Epithelial cell of esophagus (primary cell): ENCODE data around the gene PADI1.
A peak's percentile ranks its signal among the peaks of the same experiment; 100 is the strongest.

Experiments
- DNase-seq: peaks from one replicate; pipeline ENCODE4 v3.0.0; 2010; ENCODE audit warnings: low read depth
- H3K4me3 ChIP-seq: 2 replicates; pipeline ENCODE4 v1.5.1; 2011; ENCODE audit warnings: mild to moderate bottlenecking, low read length, control low read depth
- TF ChIP-seq, protein P1 (sequence below): IDR thresholded peaks from 2 replicates; pipeline ENCODE4 v1.5.1; 2011; ENCODE audit warnings: low read depth, mild to moderate bottlenecking, low read length, control low read depth, inconsistent platforms; ENCODE audit not compliant: insufficient read depth; ENCODE audit errors: missing control alignments

Gene PADI1

DNA sequence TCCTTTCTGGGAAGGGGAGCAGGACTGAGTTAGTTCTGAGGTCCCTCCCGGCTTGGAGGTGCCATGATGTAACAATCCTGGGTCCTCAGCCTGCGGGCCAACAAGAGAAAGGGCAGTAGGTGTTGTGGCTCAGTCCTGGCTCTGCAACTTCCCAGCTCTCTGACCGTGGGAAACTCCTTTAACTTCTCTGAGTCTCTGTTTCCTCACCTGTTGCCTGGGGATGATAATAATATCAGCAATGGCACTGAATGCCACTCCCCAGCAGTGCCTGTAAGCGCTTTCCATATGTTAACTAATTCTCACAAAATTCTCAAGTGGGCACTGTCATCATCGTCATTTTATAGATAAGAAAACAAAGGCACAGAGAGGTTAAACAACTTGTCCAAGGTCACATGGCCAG is 46.3 kb downstream of the PADI1 start:
- TF ChIP-seq, protein P1, sequence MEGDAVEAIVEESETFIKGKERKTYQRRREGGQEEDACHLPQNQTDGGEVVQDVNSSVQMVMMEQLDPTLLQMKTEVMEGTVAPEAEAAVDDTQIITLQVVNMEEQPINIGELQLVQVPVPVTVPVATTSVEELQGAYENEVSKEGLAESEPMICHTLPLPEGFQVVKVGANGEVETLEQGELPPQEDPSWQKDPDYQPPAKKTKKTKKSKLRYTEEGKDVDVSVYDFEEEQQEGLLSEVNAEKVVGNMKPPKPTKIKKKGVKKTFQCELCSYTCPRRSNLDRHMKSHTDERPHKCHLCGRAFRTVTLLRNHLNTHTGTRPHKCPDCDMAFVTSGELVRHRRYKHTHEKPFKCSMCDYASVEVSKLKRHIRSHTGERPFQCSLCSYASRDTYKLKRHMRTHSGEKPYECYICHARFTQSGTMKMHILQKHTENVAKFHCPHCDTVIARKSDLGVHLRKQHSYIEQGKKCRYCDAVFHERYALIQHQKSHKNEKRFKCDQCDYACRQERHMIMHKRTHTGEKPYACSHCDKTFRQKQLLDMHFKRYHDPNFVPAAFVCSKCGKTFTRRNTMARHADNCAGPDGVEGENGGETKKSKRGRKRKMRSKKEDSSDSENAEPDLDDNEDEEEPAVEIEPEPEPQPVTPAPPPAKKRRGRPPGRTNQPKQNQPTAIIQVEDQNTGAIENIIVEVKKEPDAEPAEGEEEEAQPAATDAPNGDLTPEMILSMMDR = no peak
- peak; percentile 19 for DNase-seq
- H3K4me3 ChIP-seq = no peak overlapping the region

DNA sequence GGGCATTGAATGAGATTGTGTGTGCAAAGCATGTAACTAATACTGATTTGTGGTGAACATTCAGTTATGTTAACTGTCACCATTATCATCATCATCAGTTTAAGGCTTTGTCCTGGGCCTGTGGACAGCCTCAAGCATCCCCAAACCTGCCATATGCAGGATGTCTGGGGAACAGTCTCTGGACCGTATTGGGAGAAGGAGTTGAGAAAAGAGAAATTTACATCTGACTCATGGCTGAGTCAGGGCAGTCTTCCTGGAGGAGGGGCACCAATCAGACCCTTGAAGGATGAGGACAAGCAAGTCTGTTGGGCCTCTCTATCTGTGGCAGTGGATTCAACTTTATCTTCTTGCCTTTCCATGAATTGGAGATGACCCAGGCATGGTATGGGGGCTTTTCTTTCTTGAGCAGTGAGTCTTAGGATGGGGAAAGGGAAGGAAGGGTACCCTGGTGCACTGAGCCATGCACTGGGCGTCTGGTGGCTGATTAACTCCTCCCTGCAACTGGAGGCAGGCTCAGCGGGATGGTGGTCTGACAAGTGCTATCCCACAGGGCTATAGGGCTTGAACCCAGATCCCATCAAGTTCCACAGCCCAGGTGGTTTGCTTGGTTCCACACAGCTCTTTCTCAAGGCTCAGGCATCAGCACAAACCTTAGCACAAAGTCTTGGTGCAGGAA is 46.9 kb downstream of the PADI1 start:
- H3K4me3 ChIP-seq = no peak overlapping the region
- DNase-seq = peak; percentile 79
- TF ChIP-seq, protein P1 = no peak

GRCh38 chr1:17255336-17255735 is 50.4 kb downstream of the PADI1 start:
- TF ChIP-seq, protein P1 = no peak
- no peak overlapping the region for H3K4me3 ChIP-seq
- DNase-seq = no peak

DNA sequence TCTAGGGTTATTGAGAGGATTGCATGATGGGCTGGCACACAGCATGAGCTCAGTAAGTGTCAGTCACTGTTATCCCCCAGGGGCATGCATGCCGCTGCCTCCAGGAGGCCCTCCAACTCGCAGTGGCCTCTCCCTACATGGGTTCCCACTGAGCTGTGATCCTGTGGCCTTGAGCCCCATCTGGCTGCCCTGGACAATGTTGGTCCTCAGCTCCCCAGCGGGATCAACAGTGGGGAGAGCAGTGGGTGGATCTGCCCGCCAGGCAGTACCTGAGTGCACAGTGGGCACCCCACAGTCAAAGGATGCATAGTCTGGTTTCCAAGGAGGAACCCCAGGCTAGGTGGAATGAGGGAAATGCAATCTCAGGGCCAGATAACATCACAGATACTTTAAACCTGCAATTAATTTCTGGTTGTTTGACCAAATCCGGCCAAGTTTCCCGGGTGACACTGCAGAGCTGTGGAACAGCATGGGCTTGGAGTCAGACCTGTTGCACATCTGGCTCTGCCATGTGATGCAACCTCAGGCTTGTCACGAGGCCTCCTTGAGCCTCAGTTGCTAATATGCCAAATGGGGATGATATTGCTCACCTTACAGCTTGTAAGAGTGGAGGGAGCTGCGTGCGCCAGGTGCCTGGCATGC is 53.3 kb downstream of the PADI1 start:
- TF ChIP-seq, protein P1 = no peak
- peak; percentile 33 for DNase-seq
- H3K4me3 ChIP-seq = no peak overlapping the region

GRCh38 chr1:17258758-17259130 is 53.8 kb downstream of the PADI1 start:
- no peak overlapping the region for H3K4me3 ChIP-seq
- peak; percentile 51 for DNase-seq
- TF ChIP-seq, protein P1 = no peak

DNA sequence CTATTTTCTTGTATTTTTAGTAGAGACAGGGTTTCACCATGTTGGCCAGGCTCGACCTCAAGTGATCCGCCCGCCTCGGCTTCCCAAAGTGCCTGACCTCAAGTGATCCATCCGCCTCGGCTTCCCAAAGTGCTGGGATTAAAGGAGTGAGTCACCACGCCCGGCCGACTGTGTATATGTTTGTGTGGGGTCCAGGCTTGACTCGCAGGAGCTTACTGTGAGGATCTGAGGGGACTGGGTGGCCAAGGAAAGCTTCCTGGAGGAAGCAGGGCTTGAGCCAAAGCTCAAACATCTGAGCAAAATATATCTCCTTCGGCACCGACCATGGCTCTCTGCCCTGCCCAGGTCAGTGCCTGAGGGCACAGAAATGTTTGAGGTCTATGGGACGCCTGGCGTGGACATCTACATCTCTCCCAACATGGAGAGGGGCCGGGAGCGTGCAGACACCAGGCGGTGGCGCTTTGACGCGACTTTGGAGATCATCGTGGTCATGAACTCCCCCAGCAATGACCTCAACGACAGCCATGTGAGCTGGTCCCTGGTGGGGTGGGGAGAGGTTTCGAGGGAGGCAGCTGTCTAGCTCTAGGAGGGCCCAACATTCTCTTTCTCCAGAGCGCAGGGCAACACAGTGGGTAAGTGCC is 54.4 kb downstream of the PADI1 start:
- DNase-seq = peak; percentile 33
- TF ChIP-seq, protein P1 = no peak

More for the DNA sequence above, 54.4 kb downstream of the PADI1 start:
- H3K4me3 ChIP-seq = no peak overlapping the region
